ENCODE data around the gene SASH3. TPM values are rescaled to one million over a fixed set of nuclear protein-coding genes. Genes with fewer than 3 reads are reported as not detected.
A peak's percentile ranks its signal among the peaks of the same experiment; 100 is the strongest.

The SASH3 gene
- total and polyA plus RNA-seq, 5 donors, result 0.93 to 6.0 (median 4.4) TPM

GRCh38 chrX:129818123-129818522, 38.4 kb downstream of the SASH3 start:
- no peak overlapping the region for H3K27ac ChIP-seq (ENCODE audit: low read length)
- no peak overlapping the region for H3K4me3 ChIP-seq (ENCODE audit: low read length)
- no peaks in the 10 kb centered on the region for H3K4me1 ChIP-seq (ENCODE audit: control insufficient read depth, insufficient read depth, low read length)
- no peak for DNase-seq
- H3K9me3 ChIP-seq (ENCODE audit: control insufficient read depth, low read length), result no peaks in the 10 kb centered on the region
- 100% methylated on average over 2 of the region's 2 CpGs for WGBS
- no peak for ATAC-seq
- H3K27me3 ChIP-seq (ENCODE audit: control insufficient read depth, insufficient read depth), result no peaks in the 10 kb centered on the region
- intact Hi-C loops (cut with DNase I), result no loop called here

GRCh38 chrX:129823115-129823514, 43.4 kb downstream of the SASH3 start:
- H3K27ac ChIP-seq (ENCODE audit: low read length), result no peak overlapping the region
- H3K9me3 ChIP-seq (ENCODE audit: control insufficient read depth, low read length), result no peaks in the 10 kb centered on the region
- no peak overlapping the region for H3K4me3 ChIP-seq (ENCODE audit: low read length)
- 75% methylated on average over 2 of the region's 2 CpGs for WGBS
- no peaks in the 10 kb centered on the region for H3K4me1 ChIP-seq (ENCODE audit: control insufficient read depth, insufficient read depth, low read length)
- peak in 1 of 2 donors; percentile 58 for ATAC-seq
- H3K27me3 ChIP-seq (ENCODE audit: control insufficient read depth, insufficient read depth), result no peaks in the 10 kb centered on the region
- intact Hi-C loops (cut with DNase I), result loop anchor here in 2 of 4 donors (5.0 to 10.0 kb wide), 2 partner anchors 188 to 216 kb away; no protein-coding TSS in a partner anchor
- DNase-seq, result peak in 1 of 3 donors; percentile 19

DNA sequence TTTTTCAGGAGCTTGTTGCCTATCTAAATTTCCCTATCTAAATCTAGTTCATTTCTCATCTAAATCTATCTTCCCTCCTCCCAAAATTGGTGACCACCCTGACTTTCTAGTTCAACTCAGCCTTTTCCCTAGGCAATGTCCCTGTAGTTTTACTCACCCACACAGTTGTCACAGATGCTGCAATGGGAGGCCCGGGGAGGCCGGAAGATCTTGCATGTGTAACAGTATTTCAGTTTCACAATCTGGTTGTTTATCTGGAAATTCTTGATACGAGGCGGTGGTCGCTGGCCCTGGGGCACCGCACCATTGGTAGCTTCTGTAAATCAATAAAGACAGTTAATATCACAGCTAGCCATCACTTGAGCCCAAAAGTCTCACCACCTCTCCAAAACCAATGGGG, 43.8 kb downstream of the SASH3 start:
- intact Hi-C loops (cut with DNase I), result loop anchor here in 2 of 4 donors (5.0 to 10.0 kb wide), 2 partner anchors 189 to 216 kb away; no protein-coding TSS in a partner anchor
- Histone ChIP-seq H3K4me3 (ENCODE audit: low read length) (no peak overlapping the region), H3K27ac (ENCODE audit: low read length) (no peak overlapping the region), H3K4me1 (ENCODE audit: control insufficient read depth, insufficient read depth, low read length) (no peaks in the 10 kb centered on the region), H3K27me3 (ENCODE audit: control insufficient read depth, insufficient read depth) (no peaks in the 10 kb centered on the region), H3K9me3 (ENCODE audit: control insufficient read depth, low read length) (no peaks in the 10 kb centered on the region)
- DNase-seq, result no peak
- ATAC-seq, result no peak
- WGBS, result 80% methylated on average over 6 of the region's 6 CpGs

DNA sequence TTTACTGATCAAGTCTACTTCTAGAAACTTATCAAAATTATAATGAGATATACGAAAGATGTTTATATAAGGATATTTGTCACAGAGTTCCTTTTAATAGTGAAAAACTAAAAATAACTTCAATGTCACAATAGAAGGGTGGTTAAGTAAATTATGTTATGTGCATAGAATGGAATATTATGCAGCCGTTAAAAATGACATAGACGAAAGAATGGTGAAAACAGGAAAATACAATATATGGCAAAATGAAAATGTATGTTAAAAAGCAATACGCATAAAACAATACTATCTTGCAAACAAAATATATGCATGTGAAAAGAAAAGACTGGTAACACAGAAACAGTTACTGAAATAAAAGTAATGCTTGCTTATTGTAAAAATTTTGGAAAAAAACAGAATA, 44.9 kb downstream of the SASH3 start:
- Histone ChIP-seq H3K4me3 (ENCODE audit: low read length) (no peak overlapping the region), H3K27ac (ENCODE audit: low read length) (no peak overlapping the region), H3K27me3 (ENCODE audit: control insufficient read depth, insufficient read depth) (no peaks in the 10 kb centered on the region), H3K9me3 (ENCODE audit: control insufficient read depth, low read length) (no peaks in the 10 kb centered on the region), H3K4me1 (ENCODE audit: control insufficient read depth, insufficient read depth, low read length) (no peaks in the 10 kb centered on the region)
- 97% methylated on average over 4 of the region's 4 CpGs for WGBS
- DNase-seq (no peak), ATAC-seq (no peak)
- intact Hi-C loops (cut with DNase I), result loop anchor here in 2 of 4 donors (5.0 to 10.0 kb wide), 2 partner anchors 190 to 217 kb away; no protein-coding TSS in a partner anchor

DNA sequence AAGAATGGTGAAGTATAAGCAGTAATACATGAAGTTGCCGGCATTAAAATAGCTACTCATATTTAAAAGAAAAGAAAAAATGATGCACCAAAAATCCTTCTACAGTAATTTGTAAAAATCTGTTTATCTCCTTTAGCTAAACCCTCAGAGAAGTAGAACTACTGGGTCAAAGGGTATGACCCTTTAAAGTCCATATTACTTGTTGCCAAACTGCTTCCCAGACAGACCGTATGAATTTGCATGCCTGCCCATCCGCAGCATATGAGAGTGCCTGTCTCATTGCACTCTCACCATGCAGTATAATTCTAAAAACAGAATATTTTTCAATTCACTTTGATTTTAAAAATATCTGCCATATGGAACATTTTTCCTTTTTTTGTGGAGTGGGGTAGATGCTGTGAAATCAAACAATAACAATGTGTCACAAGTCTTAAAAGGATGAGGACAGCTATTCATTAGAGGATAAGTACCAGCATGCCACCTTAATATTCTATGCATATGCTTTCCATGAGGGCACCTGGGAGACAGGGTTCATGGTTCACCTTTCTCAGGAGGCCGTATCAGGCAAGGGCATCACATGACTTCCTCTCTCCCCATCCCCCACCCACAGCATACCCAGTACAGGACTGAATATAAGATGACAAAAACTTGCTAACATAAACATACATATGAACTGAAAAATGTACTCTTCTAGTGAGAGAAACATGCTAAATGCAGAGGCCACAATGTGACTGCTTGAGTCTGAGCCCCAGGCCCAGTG, 46.2 kb downstream of the SASH3 start:
- H3K27me3 ChIP-seq (ENCODE audit: control insufficient read depth, insufficient read depth), result no peaks in the 10 kb centered on the region
- no peak for DNase-seq
- no peak for ATAC-seq
- intact Hi-C loops (cut with DNase I), result loop anchor here in 1 of 4 donors (10.0 kb wide), 1 partner anchor 191 kb away; no protein-coding TSS in a partner anchor
- no peak overlapping the region for H3K4me3 ChIP-seq (ENCODE audit: low read length)
- H3K27ac ChIP-seq (ENCODE audit: low read length), result no peak overlapping the region
- no peaks in the 10 kb centered on the region for H3K4me1 ChIP-seq (ENCODE audit: control insufficient read depth, insufficient read depth, low read length)
- 64% methylated on average over 4 of the region's 4 CpGs for WGBS
- no peaks in the 10 kb centered on the region for H3K9me3 ChIP-seq (ENCODE audit: control insufficient read depth, low read length)

GRCh38 chrX:129830494-129830893, 50.7 kb downstream of the SASH3 start:
- ATAC-seq (no peak), DNase-seq (no peak)
- Histone ChIP-seq H3K4me3 (ENCODE audit: low read length) (no peak overlapping the region), H3K27me3 (ENCODE audit: control insufficient read depth, insufficient read depth) (no peaks in the 10 kb centered on the region), H3K9me3 (ENCODE audit: control insufficient read depth, low read length) (no peaks in the 10 kb centered on the region), H3K4me1 (ENCODE audit: control insufficient read depth, insufficient read depth, low read length) (no peaks in the 10 kb centered on the region), H3K27ac (ENCODE audit: low read length) (no peak overlapping the region)
- intact Hi-C loops (cut with DNase I), result no loop called here
- WGBS, result 71% methylated on average over 4 of the region's 4 CpGs

- Histone ChIP-seq H3K27ac (ENCODE audit: low read length) (no peak overlapping the region), H3K9me3 (ENCODE audit: control insufficient read depth, low read length) (no peaks in the 10 kb centered on the region), H3K27me3 (ENCODE audit: control insufficient read depth, insufficient read depth) (no peaks in the 10 kb centered on the region), H3K4me1 (ENCODE audit: control insufficient read depth, insufficient read depth, low read length) (no peaks in the 10 kb centered on the region), H3K4me3 (ENCODE audit: low read length) (no peak overlapping the region)
- DNase-seq, result peak in 2 of 3 donors; percentile 24 to 51
- 60% methylated on average over 8 of the region's 8 CpGs for WGBS
- peak in 1 of 2 donors; percentile 44 for ATAC-seq
- intact Hi-C loops (cut with DNase I), result no loop called here
Observed at GRCh38 chrX:129831091-129831885, 51.5 kb downstream of the SASH3 start.

DNA sequence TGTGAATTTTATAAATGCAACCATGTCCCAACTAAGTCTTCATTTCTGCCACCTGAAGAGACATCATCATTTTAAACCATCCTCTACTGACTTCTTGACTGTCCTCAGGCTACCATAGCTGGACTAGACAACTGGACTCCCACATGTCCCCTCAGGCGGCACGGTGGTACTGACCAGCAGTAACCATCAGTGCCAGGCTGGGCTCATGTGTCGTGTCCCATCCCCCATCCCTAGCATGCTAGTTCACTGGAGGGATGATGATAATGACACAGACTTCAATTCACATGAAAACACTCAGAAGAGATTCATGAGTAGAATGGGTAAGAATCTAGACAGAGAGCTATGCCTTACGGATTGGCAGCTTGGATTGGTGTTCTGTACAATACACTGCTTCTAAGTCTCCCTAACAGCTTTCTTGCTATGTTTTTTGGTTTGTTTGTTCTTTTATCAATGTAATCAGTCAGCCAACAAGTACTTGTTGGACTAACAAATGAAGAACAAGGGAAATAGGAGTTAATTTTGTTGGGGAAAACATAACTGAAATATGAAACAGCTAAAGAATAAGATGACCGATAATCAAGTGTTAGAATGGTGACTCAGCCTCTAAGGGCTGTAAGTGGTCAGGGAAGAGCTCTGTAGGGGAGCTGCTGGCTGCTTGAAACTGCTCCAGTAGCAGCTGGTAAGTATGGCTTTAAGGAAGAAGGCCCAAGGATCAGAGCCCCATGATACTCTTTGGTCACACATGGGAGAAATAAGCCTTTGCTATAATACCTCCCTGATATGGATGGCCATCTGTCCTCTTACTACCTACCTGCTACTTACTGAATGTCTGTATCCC, 53.6 kb downstream of the SASH3 start:
- Histone ChIP-seq H3K27ac (ENCODE audit: low read length) (no peak overlapping the region), H3K4me3 (ENCODE audit: low read length) (no peak overlapping the region), H3K27me3 (ENCODE audit: control insufficient read depth, insufficient read depth) (no peaks in the 10 kb centered on the region), H3K9me3 (ENCODE audit: control insufficient read depth, low read length) (no peaks in the 10 kb centered on the region), H3K4me1 (ENCODE audit: control insufficient read depth, insufficient read depth, low read length) (no peaks in the 10 kb centered on the region)
- intact Hi-C loops (cut with DNase I), result no loop called here
- DNase-seq (no peak), ATAC-seq (peak in 1 of 2 donors; percentile 31)
- 82% methylated on average over 5 of the region's 5 CpGs for WGBS

DNA sequence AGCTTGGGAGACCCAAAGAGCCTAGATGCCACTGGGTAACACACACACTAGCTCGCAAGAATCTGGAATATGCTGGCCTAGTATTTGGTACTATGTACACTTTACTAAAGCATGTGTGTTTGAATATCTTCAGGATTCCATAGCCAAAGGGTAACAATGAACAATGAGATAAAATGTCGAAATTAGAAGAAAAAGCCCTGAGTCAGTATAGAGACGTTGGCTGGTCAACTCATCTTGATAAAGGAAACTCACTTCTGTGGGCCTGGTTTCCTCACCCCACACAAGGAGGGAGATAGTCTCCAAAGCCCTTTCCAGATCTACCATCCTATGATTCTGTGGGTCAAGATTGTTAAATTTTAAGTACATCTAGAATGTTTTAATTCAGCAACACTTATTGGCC, 57.1 kb downstream of the SASH3 start:
- WGBS, result 86% methylated on average over 3 of the region's 3 CpGs
- no peaks in the 10 kb centered on the region for H3K4me1 ChIP-seq (ENCODE audit: control insufficient read depth, insufficient read depth, low read length)
- H3K27me3 ChIP-seq (ENCODE audit: control insufficient read depth, insufficient read depth), result no peaks in the 10 kb centered on the region
- H3K27ac ChIP-seq (ENCODE audit: low read length), result no peak overlapping the region
- H3K9me3 ChIP-seq (ENCODE audit: control insufficient read depth, low read length), result no peaks in the 10 kb centered on the region
- no peak overlapping the region for H3K4me3 ChIP-seq (ENCODE audit: low read length)
- ATAC-seq (no peak), DNase-seq (no peak)
- intact Hi-C loops (cut with DNase I), result no loop called here

- no peak for ATAC-seq
- Histone ChIP-seq H3K4me3 (ENCODE audit: low read length) (no peak overlapping the region), H3K27me3 (ENCODE audit: control insufficient read depth, insufficient read depth) (no peaks in the 10 kb centered on the region), H3K4me1 (ENCODE audit: control insufficient read depth, insufficient read depth, low read length) (no peaks in the 10 kb centered on the region), H3K9me3 (ENCODE audit: control insufficient read depth, low read length) (no peaks in the 10 kb centered on the region), H3K27ac (ENCODE audit: low read length) (no peak overlapping the region)
- DNase-seq, result no peak
- 64% methylated on average over 5 of the region's 5 CpGs for WGBS
- intact Hi-C loops (cut with DNase I), result loop anchor here in 1 of 4 donors (10.0 kb wide), 1 partner anchor 236 kb away; no protein-coding TSS in a partner anchor
Observed at GRCh38 chrX:129840344-129840743, 60.6 kb downstream of the SASH3 start.
